H9 (cell line): Measurements from ENCODE around the gene DNAAF5. TPM values are rescaled to one million over a fixed set of nuclear protein-coding genes. Genes with fewer than 3 reads are reported as not detected.

Experiments
- DNase-seq: peaks from one replicate; pipeline ENCODE4 v3.0.0-alpha.2; 2017
- H2AFZ ChIP-seq: one replicate; pipeline ENCODE4 v1.6.1; 2013; ENCODE audit warnings: mild to moderate bottlenecking, low read length, control low read depth, moderate library complexity
- H2AK5ac ChIP-seq: 2 replicates; pipeline ENCODE4 v1.6.1; 2013; ENCODE audit warnings: low read length, control low read depth, mixed read lengths; ENCODE audit not compliant: insufficient read length
- H2BK120ac ChIP-seq: one replicate; pipeline ENCODE4 v1.6.1; 2013; ENCODE audit warnings: low read depth, mild to moderate bottlenecking, low read length, control low read depth, inconsistent platforms; ENCODE audit not compliant: poor library complexity, severe bottlenecking
- H2BK12ac ChIP-seq: 2 replicates; pipeline ENCODE4 v1.6.1; 2013; ENCODE audit warnings: low read length, control low read depth, mixed read lengths, low read depth; ENCODE audit not compliant: insufficient read length
- H2BK15ac ChIP-seq: 2 replicates; pipeline ENCODE4 v1.6.1; 2013; ENCODE audit warnings: low read depth, low read length, control low read depth
- H2BK20ac ChIP-seq: one replicate; pipeline ENCODE4 v1.6.1; 2013; ENCODE audit warnings: low read depth, mild to moderate bottlenecking, low read length, control low read depth, inconsistent platforms; ENCODE audit not compliant: poor library complexity, severe bottlenecking
- H2BK5ac ChIP-seq: 2 replicates; pipeline ENCODE4 v1.6.1; 2013; ENCODE audit warnings: low read length, control low read depth, mixed read lengths; ENCODE audit not compliant: insufficient read length
- H3K14ac ChIP-seq: 2 replicates; pipeline ENCODE4 v1.6.1; 2013; ENCODE audit warnings: low read length, control low read depth; ENCODE audit not compliant: insufficient read depth
- H3K18ac ChIP-seq: 2 replicates; pipeline ENCODE4 v1.6.1; 2013; ENCODE audit warnings: low read depth, mild to moderate bottlenecking, mixed read lengths, low read length, control low read depth; ENCODE audit not compliant: insufficient read length
- H3K23ac ChIP-seq: 2 replicates; pipeline ENCODE4 v1.6.1; 2013; ENCODE audit warnings: low read length, control low read depth, mixed read lengths, low read depth; ENCODE audit not compliant: insufficient read length
- H3K23me2 ChIP-seq: 2 replicates; pipeline ENCODE4 v1.6.1; 2013; ENCODE audit warnings: low read depth, mild to moderate bottlenecking, mixed read lengths, low read length, control low read depth; ENCODE audit not compliant: insufficient read length, poor library complexity, severe bottlenecking
- H3K27ac ChIP-seq: 2 replicates; pipeline ENCODE4 v1.5.1; 2013; ENCODE audit warnings: low read length, control low read depth, mixed read lengths, low read depth; ENCODE audit not compliant: insufficient read length
- H3K27me3 ChIP-seq: 2 replicates; pipeline ENCODE4 v1.6.1; 2013; ENCODE audit warnings: low read length, control low read depth, inconsistent platforms; ENCODE audit not compliant: insufficient read depth
- H3K4ac ChIP-seq: 2 replicates; pipeline ENCODE4 v1.6.1; 2013; ENCODE audit warnings: low read depth, mild to moderate bottlenecking, control low read depth, inconsistent platforms, low read length, moderate library complexity
- H3K4me1 ChIP-seq: 2 replicates; pipeline ENCODE4 v1.6.1; 2013; ENCODE audit warnings: low read length, control low read depth, inconsistent platforms; ENCODE audit not compliant: insufficient read depth
- H3K4me2 ChIP-seq: 2 replicates; pipeline ENCODE4 v1.6.1; 2013; ENCODE audit warnings: low read length, control low read depth, mixed read lengths; ENCODE audit not compliant: insufficient read length, insufficient read depth
- H3K56ac ChIP-seq: 2 replicates; pipeline ENCODE4 v1.6.1; 2013; ENCODE audit warnings: low read depth, mild to moderate bottlenecking, mixed read lengths, low read length, control low read depth; ENCODE audit not compliant: insufficient read length
- H3K79me1 ChIP-seq: 2 replicates; pipeline ENCODE4 v1.6.1; 2013; ENCODE audit warnings: low read depth, mild to moderate bottlenecking, moderate library complexity, low read length, control low read depth, inconsistent platforms; ENCODE audit not compliant: insufficient read depth, poor library complexity, severe bottlenecking
- H3K79me2 ChIP-seq: 2 replicates; pipeline ENCODE4 v1.6.1; 2013; ENCODE audit warnings: low read length, control low read depth, inconsistent platforms; ENCODE audit not compliant: insufficient read depth
- H3K9ac ChIP-seq: 2 replicates; pipeline ENCODE4 v1.6.1; 2013; ENCODE audit warnings: low read length, control low read depth, mixed read lengths; ENCODE audit not compliant: insufficient read length; ENCODE audit errors: extremely low read depth
- H3K9me3 ChIP-seq: one replicate; pipeline ENCODE4 v1.6.1; 2013; ENCODE audit warnings: low read depth, low read length, inconsistent platforms; ENCODE audit not compliant: control insufficient read depth
- H3T11ph ChIP-seq: one replicate; pipeline ENCODE4 v1.6.1; 2013; ENCODE audit warnings: mild to moderate bottlenecking, low read length, control low read depth, inconsistent platforms
- H4K20me1 ChIP-seq: one replicate; pipeline ENCODE4 v1.6.1; 2013; ENCODE audit not compliant: control insufficient read depth, insufficient read length, insufficient read depth
- H4K5ac ChIP-seq: 2 replicates; pipeline ENCODE4 v1.6.1; 2013; ENCODE audit warnings: low read depth, mild to moderate bottlenecking, mixed read lengths, low read length, control low read depth; ENCODE audit not compliant: insufficient read length
- H4K8ac ChIP-seq: replicated peaks from 2 replicates; pipeline ENCODE4 v1.6.1; 2013; ENCODE audit warnings: low read length, control low read depth, mixed read lengths, low read depth; ENCODE audit not compliant: insufficient read length
- H4K91ac ChIP-seq: 2 replicates; pipeline ENCODE4 v1.6.1; 2013; ENCODE audit warnings: low read depth, mild to moderate bottlenecking, moderate library complexity, mixed read lengths, low read length, control low read depth; ENCODE audit not compliant: insufficient read length
- H3K27ac Mint-ChIP-seq, 3 experiments: 2 replicates in 2 of 3; 3 replicates in 1 of 3; pipeline ENCODE4 v1.8.0; 2020 to 2021; ENCODE audit warnings: mixed read lengths in 3 of 3, mild to moderate bottlenecking in 1 of 3, moderate library complexity in 1 of 3
- H3K27me3 Mint-ChIP-seq: 2 replicates; pipeline ENCODE4 v1.8.0; 2021; ENCODE audit warnings: low read depth, mild to moderate bottlenecking, moderate library complexity, mixed read lengths
- H3K36me3 Mint-ChIP-seq, 3 experiments: 2 replicates in 2 of 3; 3 replicates in 1 of 3; pipeline ENCODE4 v1.8.0; 2020 to 2021; ENCODE audit warnings: low read depth in 3 of 3, mixed read lengths in 3 of 3; ENCODE audit not compliant: insufficient read depth in 1 of 3
- H3K4me1 Mint-ChIP-seq, 2 experiments: 2 replicates each; pipeline ENCODE4 v1.8.0; 2020; ENCODE audit warnings: mixed read lengths in 2 of 2
- H3K4me3 Mint-ChIP-seq, 2 experiments: 2 replicates in 1 of 2; 3 replicates in 1 of 2; pipeline ENCODE4 v1.8.0; 2020 to 2021; ENCODE audit warnings: mild to moderate bottlenecking in 2 of 2, mixed read lengths in 2 of 2, moderate library complexity in 1 of 2
- H3K9me3 Mint-ChIP-seq, 2 experiments: 2 replicates in 1 of 2; 3 replicates in 1 of 2; pipeline ENCODE4 v1.8.0; 2020; ENCODE audit warnings: mild to moderate bottlenecking in 2 of 2, mixed read lengths in 2 of 2, moderate library complexity in 1 of 2
- WGBS: extraction: QIAGEN DNeasy Blood & Tissue Kit; methylation state at CpG from one replicate; pipeline ENCODE4 v1.1.7; 2013; ENCODE audit warnings: missing lambda C conversion rate, low lambda C conversion rate, mixed read lengths; ENCODE audit not compliant: insufficient read length; ENCODE audit errors: extremely low coverage; 5-methylcytosine and 5-hydroxymethylcytosine counted together
- total RNA-seq: library from RNA; stranded (reverse); gene quantifications from 2 replicates; pipeline ENCODE4 v1.2.1, GENCODE V29; 2021
- TF ChIP-seq, protein P1 (sequence below): fragments of 200-600 bp; sonication (generic); conservative IDR thresholded peaks from 3 replicates; pipeline ENCODE4 v1.8.0; 2021; ENCODE audit warnings: antibody characterized with exemption, mild to moderate bottlenecking

The DNAAF5 gene
- total RNA-seq, 1 experiment from 2014 or later = 43.5 TPM

DNA sequence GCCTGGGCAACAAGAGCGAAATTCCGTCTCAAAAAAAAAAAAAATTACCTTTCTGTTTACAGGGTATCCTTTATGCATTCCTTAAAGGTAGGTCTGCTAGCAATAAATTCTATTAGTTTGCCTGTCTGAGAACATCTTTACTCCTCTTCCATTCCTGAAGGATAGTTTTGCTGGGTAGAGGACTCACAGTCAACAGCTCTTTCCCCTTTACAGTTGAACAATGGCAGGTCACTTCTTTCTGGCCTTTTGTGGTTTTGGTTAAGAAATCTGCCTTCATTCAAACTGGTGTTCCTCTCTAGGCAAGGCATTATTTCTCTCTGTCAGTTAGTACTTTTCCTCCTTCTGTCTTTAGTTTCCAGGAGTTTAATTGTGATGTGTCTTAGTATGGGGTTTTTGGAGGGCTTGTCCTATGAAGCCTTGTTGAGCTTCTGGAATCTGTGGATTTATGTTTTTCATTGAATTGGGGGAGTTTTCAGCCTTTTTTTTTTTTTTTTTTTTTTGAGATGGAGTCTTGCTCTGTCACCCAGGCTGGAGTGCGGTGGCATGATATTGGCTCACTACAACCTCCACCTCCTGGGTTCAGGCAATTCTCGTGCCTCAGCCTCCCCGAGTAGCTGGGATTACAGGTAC lies 4.8 kb upstream of the DNAAF5 start:
- Histone ChIP-seq H2BK12ac (no peak overlapping the region), H4K20me1 (no peaks in the 10 kb centered on the region), H3K9me3 (no peaks in the 10 kb centered on the region), H3K79me2 (peaks cover 19% of the 10 kb centered on the region; the same call in 1 of the 2 replicates), H3T11ph (no peak overlapping the region), H3K4me1 (no peaks in the 10 kb centered on the region; the same call in 1 of the 2 replicates), H3K27me3 (no peaks in the 10 kb centered on the region), H3K27ac (no peak overlapping the region), H3K18ac (no peak overlapping the region), H4K8ac (no peak overlapping the region), H3K4ac (no peak overlapping the region), H3K56ac (no peak overlapping the region), H3K23me2 (peaks cover 4% of the 10 kb centered on the region), H3K4me2 (no peak overlapping the region), H2BK120ac (no peak overlapping the region), H2BK5ac (no peak overlapping the region), H3K79me1 (peaks cover 3% of the 10 kb centered on the region), H3K14ac (no peak overlapping the region), H2AFZ (no peak overlapping the region), H3K9ac (no peak overlapping the region), H4K91ac (no peak overlapping the region), H3K23ac (no peak overlapping the region), H2BK15ac (no peak overlapping the region), H2BK20ac (no peak overlapping the region), H4K5ac (no peak overlapping the region), H2AK5ac (no peak overlapping the region)
- H3K27ac Mint-ChIP-seq = no peak overlapping the region
- H3K9me3 Mint-ChIP-seq = peaks cover 53 to 59% of the 10 kb centered on the region in 2 experiments
- peaks cover 1% of the 10 kb centered on the region; the same call in 1 of the 2 replicates for H3K27me3 Mint-ChIP-seq
- H3K4me3 Mint-ChIP-seq = no peak overlapping the region
- DNase-seq = no peak
- no CpG with 5 or more reads among the region's 5 CpGs for WGBS
- H3K4me1 Mint-ChIP-seq = peaks cover 6 to 7% of the 10 kb centered on the region in 2 experiments
- TF ChIP-seq, protein P1, sequence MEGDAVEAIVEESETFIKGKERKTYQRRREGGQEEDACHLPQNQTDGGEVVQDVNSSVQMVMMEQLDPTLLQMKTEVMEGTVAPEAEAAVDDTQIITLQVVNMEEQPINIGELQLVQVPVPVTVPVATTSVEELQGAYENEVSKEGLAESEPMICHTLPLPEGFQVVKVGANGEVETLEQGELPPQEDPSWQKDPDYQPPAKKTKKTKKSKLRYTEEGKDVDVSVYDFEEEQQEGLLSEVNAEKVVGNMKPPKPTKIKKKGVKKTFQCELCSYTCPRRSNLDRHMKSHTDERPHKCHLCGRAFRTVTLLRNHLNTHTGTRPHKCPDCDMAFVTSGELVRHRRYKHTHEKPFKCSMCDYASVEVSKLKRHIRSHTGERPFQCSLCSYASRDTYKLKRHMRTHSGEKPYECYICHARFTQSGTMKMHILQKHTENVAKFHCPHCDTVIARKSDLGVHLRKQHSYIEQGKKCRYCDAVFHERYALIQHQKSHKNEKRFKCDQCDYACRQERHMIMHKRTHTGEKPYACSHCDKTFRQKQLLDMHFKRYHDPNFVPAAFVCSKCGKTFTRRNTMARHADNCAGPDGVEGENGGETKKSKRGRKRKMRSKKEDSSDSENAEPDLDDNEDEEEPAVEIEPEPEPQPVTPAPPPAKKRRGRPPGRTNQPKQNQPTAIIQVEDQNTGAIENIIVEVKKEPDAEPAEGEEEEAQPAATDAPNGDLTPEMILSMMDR = no peak
- H3K36me3 Mint-ChIP-seq = peaks cover 61 to 73% (median 62%) of the 10 kb centered on the region in 3 experiments
